NCI-H2081 treated with DMSO at 0.1 percent for 48 hours (cell line): ENCODE data around the gene BRD8.

Experiments used
- DNase-seq: peaks from one replicate; lab custom pipeline; 2025; lab: John Stamatoyannopoulos, UW

BRD8 gene

GRCh38 chr5:138102454-138103318 lies 75.7 kb downstream of the BRD8 start:
- no peak for DNase-seq

GRCh38 chr5:138096997-138097828 lies 81.2 kb downstream of the BRD8 start:
- DNase-seq: no peak

GRCh38 chr5:138096363-138096762 lies 82.1 kb downstream of the BRD8 start:
- no peak for DNase-seq

GRCh38 chr5:138095100-138095907 lies 83.1 kb downstream of the BRD8 start:
- no peak for DNase-seq

- no peak for DNase-seq
These were observed 85.4 kb downstream of the BRD8 start for GRCh38 chr5:138093036-138093435.

GRCh38 chr5:138092301-138092700 lies 86.1 kb downstream of the BRD8 start:
- no peak for DNase-seq

GRCh38 chr5:138091685-138092084 lies 86.7 kb downstream of the BRD8 start:
- DNase-seq: no peak
